Endothelial cell (in vitro differentiated cells): Measurements from ENCODE around the gene TCEANC2. TPM values are rescaled to one million over a fixed set of nuclear protein-coding genes. Genes with fewer than 3 reads are reported as not detected.

Experiments used
- DNase-seq: peaks from one replicate; pipeline ENCODE4 v3.0.0; 2021; ENCODE audit warnings: low spot score
- H3K27ac Mint-ChIP-seq: one replicate; pipeline ENCODE4 v1.8.0; 2021; ENCODE audit warnings: mixed read lengths, inconsistent platforms; ENCODE audit not compliant: unreplicated experiment
- H3K27me3 Mint-ChIP-seq: one replicate; pipeline ENCODE4 v1.8.0; 2021; ENCODE audit warnings: mild to moderate bottlenecking, moderate library complexity, mixed read lengths, inconsistent platforms; ENCODE audit not compliant: unreplicated experiment
- H3K36me3 Mint-ChIP-seq: one replicate; pipeline ENCODE4 v1.8.0; 2021; ENCODE audit warnings: mild to moderate bottlenecking, low read depth, mixed read lengths, inconsistent platforms; ENCODE audit not compliant: unreplicated experiment
- H3K4me1 Mint-ChIP-seq: one replicate; pipeline ENCODE4 v1.8.0; 2021; ENCODE audit warnings: mild to moderate bottlenecking, mixed read lengths, inconsistent platforms; ENCODE audit not compliant: unreplicated experiment
- H3K4me3 Mint-ChIP-seq: one replicate; pipeline ENCODE4 v1.8.0; 2021; ENCODE audit warnings: mild to moderate bottlenecking, mixed read lengths, inconsistent platforms; ENCODE audit not compliant: unreplicated experiment
- H3K9me3 Mint-ChIP-seq: one replicate; pipeline ENCODE4 v1.8.0; 2021; ENCODE audit warnings: mixed read lengths, inconsistent platforms; ENCODE audit not compliant: unreplicated experiment
- total RNA-seq: library from RNA; stranded (reverse); fragmentation: NEBNext Ultra II Directional; extraction: Animal tissue kit (Norgen Biotek cat#: 25700); gene quantifications from one replicate; pipeline ENCODE4 v1.2.1, GENCODE V29; 2021; ENCODE audit not compliant: unreplicated experiment
- TF ChIP-seq, protein P1 (sequence below): fragments of 200-600 bp; sonication (generic); IDR thresholded peaks from one replicate; pipeline ENCODE4 v1.5.0; 2021; ENCODE audit warnings: antibody characterized with exemption; ENCODE audit not compliant: unreplicated experiment

The TCEANC2 gene
- total RNA-seq, 1 donor from 2014 or later, result 6.3 TPM

DNA sequence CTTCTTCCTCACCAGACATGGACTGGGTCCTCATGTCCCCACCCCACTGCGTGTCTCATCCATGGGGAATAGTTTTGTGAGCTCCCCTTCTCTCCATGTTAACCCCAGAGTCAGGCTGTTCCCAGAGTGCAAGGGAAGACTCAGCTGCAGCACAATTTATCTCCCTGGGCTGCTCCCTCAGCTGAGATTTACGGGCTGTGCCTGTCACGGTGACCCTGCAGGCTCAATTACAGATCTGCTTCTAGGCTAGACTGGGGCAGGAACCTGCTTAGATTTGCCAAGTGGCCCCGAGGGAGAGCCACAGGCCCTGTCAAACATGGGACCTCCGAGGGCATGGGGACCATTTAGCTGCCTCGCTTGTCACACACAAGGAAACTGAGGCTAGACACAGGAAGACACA, 61.5 kb downstream of the TCEANC2 start:
- no peaks in the 10 kb centered on the region for H3K4me1 Mint-ChIP-seq
- no peak overlapping the region for H3K27ac Mint-ChIP-seq
- H3K9me3 Mint-ChIP-seq, result no peaks in the 10 kb centered on the region
- no peaks in the 10 kb centered on the region for H3K36me3 Mint-ChIP-seq
- no peaks in the 10 kb centered on the region for H3K27me3 Mint-ChIP-seq
- DNase-seq, result no peak
- no peak overlapping the region for H3K4me3 Mint-ChIP-seq
- TF ChIP-seq, protein P1, sequence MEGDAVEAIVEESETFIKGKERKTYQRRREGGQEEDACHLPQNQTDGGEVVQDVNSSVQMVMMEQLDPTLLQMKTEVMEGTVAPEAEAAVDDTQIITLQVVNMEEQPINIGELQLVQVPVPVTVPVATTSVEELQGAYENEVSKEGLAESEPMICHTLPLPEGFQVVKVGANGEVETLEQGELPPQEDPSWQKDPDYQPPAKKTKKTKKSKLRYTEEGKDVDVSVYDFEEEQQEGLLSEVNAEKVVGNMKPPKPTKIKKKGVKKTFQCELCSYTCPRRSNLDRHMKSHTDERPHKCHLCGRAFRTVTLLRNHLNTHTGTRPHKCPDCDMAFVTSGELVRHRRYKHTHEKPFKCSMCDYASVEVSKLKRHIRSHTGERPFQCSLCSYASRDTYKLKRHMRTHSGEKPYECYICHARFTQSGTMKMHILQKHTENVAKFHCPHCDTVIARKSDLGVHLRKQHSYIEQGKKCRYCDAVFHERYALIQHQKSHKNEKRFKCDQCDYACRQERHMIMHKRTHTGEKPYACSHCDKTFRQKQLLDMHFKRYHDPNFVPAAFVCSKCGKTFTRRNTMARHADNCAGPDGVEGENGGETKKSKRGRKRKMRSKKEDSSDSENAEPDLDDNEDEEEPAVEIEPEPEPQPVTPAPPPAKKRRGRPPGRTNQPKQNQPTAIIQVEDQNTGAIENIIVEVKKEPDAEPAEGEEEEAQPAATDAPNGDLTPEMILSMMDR, result no peak

DNA sequence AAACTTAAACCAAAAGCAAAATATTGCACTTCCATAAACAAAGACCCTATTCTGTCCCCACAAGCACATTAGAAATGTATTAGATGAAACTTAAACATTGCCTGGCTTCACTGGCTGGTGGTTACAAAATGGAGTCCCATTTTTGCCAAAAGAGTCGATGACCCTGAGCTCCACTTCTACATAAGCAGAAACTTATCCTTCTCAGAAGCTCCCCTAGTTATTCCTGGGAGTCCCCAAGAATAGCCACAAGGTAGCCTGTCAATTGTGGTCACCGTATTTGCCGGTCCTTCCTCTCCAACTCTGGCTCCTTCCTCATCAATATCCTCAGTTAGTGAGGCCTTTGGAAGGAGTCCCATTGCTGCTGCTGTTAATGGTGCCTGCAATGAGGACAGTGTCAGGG, 62.1 kb downstream of the TCEANC2 start:
- no peaks in the 10 kb centered on the region for H3K36me3 Mint-ChIP-seq
- no peaks in the 10 kb centered on the region for H3K4me1 Mint-ChIP-seq
- DNase-seq, result no peak
- H3K9me3 Mint-ChIP-seq, result no peaks in the 10 kb centered on the region
- no peak overlapping the region for H3K4me3 Mint-ChIP-seq
- TF ChIP-seq, protein P1, result no peak
- no peaks in the 10 kb centered on the region for H3K27me3 Mint-ChIP-seq
- no peak overlapping the region for H3K27ac Mint-ChIP-seq

DNA sequence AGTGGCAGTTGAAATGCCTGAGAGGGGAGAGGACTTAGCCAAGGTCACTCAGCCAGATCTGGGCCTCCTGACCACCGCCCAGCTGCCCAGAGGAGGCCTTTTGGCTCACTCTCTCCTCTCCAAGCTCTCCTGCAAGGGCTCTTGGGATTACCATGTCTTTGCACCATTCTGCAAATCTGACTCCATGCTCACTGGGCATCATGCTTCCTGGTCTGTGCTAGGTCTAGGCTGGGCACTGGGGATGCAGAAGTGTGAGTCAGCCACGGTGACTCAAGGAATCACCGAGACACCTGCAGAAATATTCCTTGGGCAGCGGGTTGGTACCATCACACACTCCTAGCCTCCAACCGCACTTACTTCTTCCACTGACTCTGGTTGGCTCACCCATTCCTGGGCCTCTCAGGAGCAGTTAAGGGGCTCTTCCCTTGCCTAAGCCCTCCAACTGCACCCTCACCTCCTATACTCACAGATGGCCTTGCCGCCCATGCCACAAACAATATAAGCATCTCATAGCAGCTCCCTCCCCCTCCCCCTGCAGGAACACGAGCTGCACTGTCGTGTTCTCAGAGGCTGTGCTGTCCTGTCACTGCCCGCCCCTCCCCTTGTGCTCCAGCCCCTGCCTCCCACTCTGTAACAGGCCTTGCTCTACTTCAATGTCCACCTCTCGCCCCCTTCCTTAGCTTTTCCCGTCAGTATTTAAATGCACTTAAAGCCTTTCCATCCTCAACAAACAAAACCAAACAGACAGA, 64.6 kb downstream of the TCEANC2 start:
- Mint-ChIP-seq H3K27ac (no peak overlapping the region), H3K36me3 (no peaks in the 10 kb centered on the region), H3K4me1 (peaks cover 12% of the 10 kb centered on the region), H3K9me3 (no peaks in the 10 kb centered on the region), H3K4me3 (no peak overlapping the region), H3K27me3 (peaks cover 6% of the 10 kb centered on the region)
- no peak for DNase-seq
- TF ChIP-seq, protein P1, result no peak

DNA sequence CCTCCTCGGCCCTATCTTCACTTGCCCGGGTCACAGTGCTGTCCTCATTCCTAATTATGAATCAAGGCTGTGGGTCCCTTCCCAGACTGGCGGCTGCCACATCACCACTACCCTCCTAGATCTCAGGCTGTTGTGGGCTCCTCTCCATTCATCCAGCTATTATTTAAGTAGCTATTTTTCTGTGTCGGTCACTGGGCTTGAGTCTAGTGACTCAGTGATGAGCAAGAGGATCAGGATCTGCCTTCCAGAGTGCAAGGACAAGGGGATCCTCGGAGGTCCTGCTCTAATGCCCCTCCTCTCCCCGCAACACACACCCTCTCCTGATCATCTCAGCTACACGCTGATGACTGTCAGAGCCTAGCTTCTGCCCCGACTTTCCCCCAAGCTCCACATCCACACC, 65.3 kb downstream of the TCEANC2 start:
- no peak overlapping the region for H3K27ac Mint-ChIP-seq
- peaks cover 8% of the 10 kb centered on the region for H3K27me3 Mint-ChIP-seq
- TF ChIP-seq, protein P1, result no peak
- DNase-seq, result no peak
- H3K9me3 Mint-ChIP-seq, result no peaks in the 10 kb centered on the region
- H3K4me3 Mint-ChIP-seq, result no peak overlapping the region
- no peaks in the 10 kb centered on the region for H3K36me3 Mint-ChIP-seq
- H3K4me1 Mint-ChIP-seq, result peaks cover 14% of the 10 kb centered on the region

DNA sequence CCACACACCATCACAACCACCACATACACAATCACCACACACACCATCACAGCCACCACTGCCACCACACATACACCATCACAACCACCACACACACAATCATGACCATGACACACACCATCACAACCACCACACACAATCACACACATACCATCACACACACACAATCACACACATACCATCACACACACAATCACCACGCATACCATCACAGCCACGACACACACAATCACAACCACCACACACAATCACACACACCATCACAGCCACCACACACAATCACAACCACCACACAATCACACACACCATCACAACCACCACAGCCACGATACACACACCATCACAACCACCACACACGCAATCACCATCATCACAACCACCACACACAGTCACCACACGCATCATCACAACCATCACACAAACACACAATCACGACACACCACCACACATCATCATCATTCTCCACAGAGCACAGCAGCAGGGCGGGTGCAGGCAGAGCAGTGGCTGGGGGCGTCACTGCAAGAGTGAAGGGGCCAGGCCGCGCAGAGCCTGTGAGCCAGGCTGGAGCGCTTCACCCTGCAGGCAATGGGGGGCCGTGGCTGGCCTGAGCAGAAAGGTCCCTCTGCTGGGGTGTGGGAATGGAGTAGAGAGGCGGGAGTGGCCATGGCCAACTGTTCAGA, 66.8 kb downstream of the TCEANC2 start:
- Mint-ChIP-seq H3K4me1 (peaks cover 20% of the 10 kb centered on the region), H3K27ac (no peak overlapping the region), H3K36me3 (no peaks in the 10 kb centered on the region), H3K27me3 (peaks cover 12% of the 10 kb centered on the region), H3K9me3 (no peaks in the 10 kb centered on the region), H3K4me3 (no peak overlapping the region)
- DNase-seq, result no peak
- TF ChIP-seq, protein P1, result no peak
